GM18867 (cell line): ENCODE data around the gene DNAJB12.
A peak's percentile ranks its signal among the peaks of the same experiment; 100 is the strongest.
"Not testable (repeated sequence)": the region's sequence is repeated elsewhere in the genome, so short reads cannot be mapped to it uniquely, and the experiment has no call there.

ENCODE experiments used
- ATAC-seq: cut with Tn5 transposase; IDR thresholded peaks from one replicate; pipeline ENCODE4 v1.9.1; 2021; ENCODE audit warnings: mild to moderate bottlenecking, moderate library complexity; ENCODE audit not compliant: unreplicated experiment

Gene DNAJB12

GRCh38 chr10:72354356-72355213 lies at the start of gene DNAJB12:
Gene DNAJB12, minus strand, starts transcription at chr10:72354919. Its CDS starts 22 bp downstream, at chr10:72354897.
- ATAC-seq: peak; percentile 79

GRCh38 chr10:72395581-72395980 lies 40.9 kb upstream of the DNAJB12 start:
- ATAC-seq: not testable (repeated sequence)

GRCh38 chr10:72392571-72392970 lies 37.9 kb upstream of the DNAJB12 start:
- no peak for ATAC-seq

GRCh38 chr10:72390764-72391163 lies 36.0 kb upstream of the DNAJB12 start:
- ATAC-seq: no peak

GRCh38 chr10:72389716-72390115 lies 35.0 kb upstream of the DNAJB12 start:
- no peak for ATAC-seq

GRCh38 chr10:72389014-72389413 lies 34.3 kb upstream of the DNAJB12 start:
- ATAC-seq: no peak

- ATAC-seq: no peak
Measured at GRCh38 chr10:72388062-72388461, 33.3 kb upstream of the DNAJB12 start.

- ATAC-seq: no peak
Measured at GRCh38 chr10:72386916-72387586, 32.3 kb upstream of the DNAJB12 start.

GRCh38 chr10:72385724-72386123 lies 31.0 kb upstream of the DNAJB12 start:
- ATAC-seq: no peak

- ATAC-seq: not testable (repeated sequence)
Measured at GRCh38 chr10:72384982-72385381, 30.3 kb upstream of the DNAJB12 start.

GRCh38 chr10:72379776-72380175 lies 25.1 kb upstream of the DNAJB12 start:
- ATAC-seq: no peak

- no peak for ATAC-seq
Measured at GRCh38 chr10:72379062-72379461, 24.3 kb upstream of the DNAJB12 start.

- no peak for ATAC-seq
Measured at GRCh38 chr10:72375585-72375984, 20.9 kb upstream of the DNAJB12 start.

GRCh38 chr10:72375173-72375572 lies 20.5 kb upstream of the DNAJB12 start:
- ATAC-seq: no peak

- no peak for ATAC-seq
Measured at GRCh38 chr10:72370201-72370722, 15.5 kb upstream of the DNAJB12 start.

- ATAC-seq: no peak
Measured at GRCh38 chr10:72367301-72367960, 12.7 kb upstream of the DNAJB12 start.

- no peak for ATAC-seq
Measured at GRCh38 chr10:72365106-72365895, 10.6 kb upstream of the DNAJB12 start.

- ATAC-seq: peak; percentile 86
Measured at GRCh38 chr10:72364239-72364777, 9.6 kb upstream of the DNAJB12 start.

GRCh38 chr10:72356987-72357386 lies 2.3 kb upstream of the DNAJB12 start:
- no peak for ATAC-seq

GRCh38 chr10:72356115-72356514 lies 1.4 kb upstream of the DNAJB12 start:
- ATAC-seq: no peak
